Endothelial cell of umbilical vein (primary cell): ENCODE measurements around the gene ADIPOQ. TPM values are rescaled to one million over a fixed set of nuclear protein-coding genes. Genes with fewer than 3 reads are reported as not detected.
A peak's percentile ranks its signal among the peaks of the same experiment; 100 is the strongest.

Source experiments
- BruUV-seq: library from RNA; stranded (reverse); fragments of 400-500 nt; replicated peaks from 2 replicates; lab custom pipeline; 2021; lab: Mats Ljungman, UMichigan
- CTCF ChIA-PET: fragments of 300-600, 350-600 bp; sonication (Branson Sonifier 250); formaldehyde crosslinking; loops from one replicate; lab custom pipeline; 2021; ENCODE audit warnings: antibody characterized with exemption, inconsistent platforms; lab: Charles Lee
- POLR2A ChIA-PET: fragments of 300-600, 350-600 bp; sonication (Branson Sonifier 250); formaldehyde crosslinking; loops from one replicate; lab custom pipeline; 2021; ENCODE audit warnings: antibody characterized with exemption, inconsistent platforms; lab: Charles Lee
- DNase-seq: peaks from one replicate; pipeline ENCODE4 v3.0.0-alpha.2; 2011; ENCODE audit warnings: low read depth, low spot score
- FAIRE-seq: peaks from 2 replicates; lab custom pipeline; 2011; peaks lifted over from hg19 to GRCh38; lab: Jason Lieb, UNC
- H2AFZ ChIP-seq: 2 replicates; pipeline ENCODE4 v1.6.0; 2012; ENCODE audit warnings: low read depth, low read length, control low read depth, inconsistent platforms
- H3K27ac ChIP-seq: 2 replicates; pipeline ENCODE4 v1.5.1; 2011; ENCODE audit warnings: low read depth, mild to moderate bottlenecking, control low read depth, low read length, moderate library complexity; ENCODE audit not compliant: insufficient read depth
- H3K27me3 ChIP-seq, 2 experiments: 2 replicates each; pipeline versions ENCODE4 v1.6.0 to v1.6.1; 2011; ENCODE audit warnings: low read length in 2 of 2, mixed read lengths in 1 of 2; ENCODE audit not compliant: control insufficient read depth in 2 of 2, insufficient read depth in 2 of 2
- H3K36me3 ChIP-seq, 2 experiments: 2 replicates in 1 of 2; 3 replicates in 1 of 2; pipeline ENCODE4 v1.5.1; 2011; ENCODE audit warnings: low read length in 2 of 2, mild to moderate bottlenecking in 1 of 2, moderate library complexity in 1 of 2; ENCODE audit not compliant: control insufficient read depth in 2 of 2, insufficient read depth in 2 of 2; ENCODE audit errors: extremely low read depth in 1 of 2
- H3K4me1 ChIP-seq: 3 replicates; pipeline ENCODE4 v1.5.1; 2011; ENCODE audit warnings: mild to moderate bottlenecking, low read length; ENCODE audit not compliant: control insufficient read depth, insufficient read depth; ENCODE audit errors: extremely low read depth
- H3K4me2 ChIP-seq: 2 replicates; pipeline ENCODE4 v1.6.1; 2011; ENCODE audit warnings: low read length, control low read depth, mixed read lengths; ENCODE audit not compliant: insufficient read depth
- H3K4me3 ChIP-seq, 3 experiments: fragments of 200-600 bp in 1 of 3; sonication (generic), shearing (Covaris generic) in 1 of 3; replicated peaks in 1 of 3; 2 replicates each; pipeline ENCODE4 v1.5.1; 2011 to 2016; ENCODE audit warnings: control low read depth in 3 of 3, low read length in 3 of 3, mild to moderate bottlenecking in 2 of 3, inconsistent platforms in 1 of 3, low read depth in 1 of 3, moderate library complexity in 1 of 3; ENCODE audit not compliant: insufficient read depth in 1 of 3
- H3K79me2 ChIP-seq: 2 replicates; pipeline ENCODE4 v1.6.0; 2012; ENCODE audit warnings: low read length, inconsistent platforms; ENCODE audit not compliant: control insufficient read depth, insufficient read depth
- H3K9ac ChIP-seq: replicated peaks from 2 replicates; pipeline ENCODE3; 2011; ENCODE audit warnings: low read length, control low read depth; ENCODE audit not compliant: insufficient read depth; ENCODE audit errors: extremely low read depth
- H3K9me1 ChIP-seq: replicated peaks from 3 replicates; pipeline ENCODE4 v1.6.0; 2011; ENCODE audit warnings: mild to moderate bottlenecking, low read length; ENCODE audit not compliant: control insufficient read depth, insufficient read depth; ENCODE audit errors: extremely low read depth
- H3K9me3 ChIP-seq: replicated peaks from 2 replicates; pipeline ENCODE4 v1.5.1; 2012; ENCODE audit warnings: low read length, inconsistent platforms; ENCODE audit not compliant: control insufficient read depth, insufficient read depth
- H4K20me1 ChIP-seq: replicated peaks from 2 replicates; pipeline ENCODE3; 2011; ENCODE audit warnings: mild to moderate bottlenecking, low read length; ENCODE audit not compliant: control insufficient read depth, insufficient read depth; ENCODE audit errors: extremely low read depth
- EZH2 ChIP-seq: IDR thresholded peaks from 2 replicates; pipeline ENCODE4 v1.6.1; 2012; ENCODE audit warnings: borderline replicate concordance, low read depth, mild to moderate bottlenecking, moderate library complexity, low read length, inconsistent platforms; ENCODE audit not compliant: severe bottlenecking
- FOS ChIP-seq: IDR thresholded peaks from 2 replicates; pipeline ENCODE4 v1.6.1; 2011; ENCODE audit warnings: mild to moderate bottlenecking, low read length, moderate library complexity, borderline replicate concordance; ENCODE audit not compliant: insufficient read depth
- GATA2 ChIP-seq: IDR thresholded peaks from 2 replicates; pipeline ENCODE4 v1.7.0; 2011; ENCODE audit warnings: low read depth, mild to moderate bottlenecking, moderate library complexity, mixed read lengths, low read length; ENCODE audit not compliant: insufficient read length, insufficient read depth
- JUN ChIP-seq: IDR thresholded peaks from 2 replicates; pipeline ENCODE4 v1.6.1; 2011; ENCODE audit warnings: borderline replicate concordance, low read depth; ENCODE audit not compliant: insufficient read length, insufficient read depth
- MYC ChIP-seq: IDR thresholded peaks from one replicate; pipeline ENCODE4 v1.6.1; 2011; ENCODE audit warnings: mild to moderate bottlenecking, low read depth, low read length
- POLR2A ChIP-seq: IDR thresholded peaks from 2 replicates; pipeline ENCODE4 v1.6.1; 2012; ENCODE audit warnings: low read depth, mild to moderate bottlenecking, control low read depth, low read length
- POLR2AphosphoS5 ChIP-seq: IDR thresholded peaks from 2 replicates; pipeline ENCODE4 v1.6.1; 2012; ENCODE audit warnings: low read depth, mild to moderate bottlenecking, control low read depth, low read length, moderate library complexity; ENCODE audit not compliant: insufficient read depth
- dilution Hi-C: fragments of 300-500 bp; cut with MboI; formaldehyde crosslinking; loops from one replicate; pipeline ENCODE4 v1.15.0; 2019; ENCODE audit warnings: low sequenced_read_pairs; ENCODE audit not compliant: extremely low pct_ligation_motif_present
- intact Hi-C: fragments of 100-400 bp; cut with micrococcal nuclease; formaldehyde crosslinking; loops from one replicate; pipeline ENCODE4 v1.10.0; 2022
- polyA plus RNA-seq, 4 experiments: library from polyadenylated mRNA; depleted of rRNA in 3 of 4; stranded (reverse) in 3 of 4; unstranded in 1 of 4; fragments of >200 nt; gene quantifications; 2 replicates each; pipeline versions ENCODE4 v1.2.1 to v1.2.3, GENCODE V29; 2011 to 2012; ENCODE audit warnings: missing spikeins in 1 of 4
- total RNA-seq: library from RNA; stranded (reverse); gene quantifications from 2 replicates; pipeline ENCODE4 v1.2.3, GENCODE V29; 2021
- TF ChIP-seq, protein P1 (sequence below): IDR thresholded peaks from 2 replicates; pipeline ENCODE4 v1.6.1; 2011; ENCODE audit not compliant: insufficient read depth, insufficient read length
- TF ChIP-seq, protein P2 (sequence below), 2 donors: IDR thresholded peaks; 1 replicate in 1 of 2; 2 replicates in 1 of 2; pipeline ENCODE4 v1.5.1; 2011; ENCODE audit warnings: low read length in 2 of 2, mild to moderate bottlenecking in 2 of 2, moderate library complexity in 2 of 2, control low read depth in 1 of 2, inconsistent platforms in 1 of 2, low read depth in 1 of 2; ENCODE audit not compliant: insufficient read depth in 1 of 2; ENCODE audit errors: extremely low read depth in 1 of 2

ADIPOQ gene
- total and polyA plus RNA-seq, 2 donors (not counting 3 experiments of a cell fraction or from before 2014, with no cell fraction given): not detected

DNA sequence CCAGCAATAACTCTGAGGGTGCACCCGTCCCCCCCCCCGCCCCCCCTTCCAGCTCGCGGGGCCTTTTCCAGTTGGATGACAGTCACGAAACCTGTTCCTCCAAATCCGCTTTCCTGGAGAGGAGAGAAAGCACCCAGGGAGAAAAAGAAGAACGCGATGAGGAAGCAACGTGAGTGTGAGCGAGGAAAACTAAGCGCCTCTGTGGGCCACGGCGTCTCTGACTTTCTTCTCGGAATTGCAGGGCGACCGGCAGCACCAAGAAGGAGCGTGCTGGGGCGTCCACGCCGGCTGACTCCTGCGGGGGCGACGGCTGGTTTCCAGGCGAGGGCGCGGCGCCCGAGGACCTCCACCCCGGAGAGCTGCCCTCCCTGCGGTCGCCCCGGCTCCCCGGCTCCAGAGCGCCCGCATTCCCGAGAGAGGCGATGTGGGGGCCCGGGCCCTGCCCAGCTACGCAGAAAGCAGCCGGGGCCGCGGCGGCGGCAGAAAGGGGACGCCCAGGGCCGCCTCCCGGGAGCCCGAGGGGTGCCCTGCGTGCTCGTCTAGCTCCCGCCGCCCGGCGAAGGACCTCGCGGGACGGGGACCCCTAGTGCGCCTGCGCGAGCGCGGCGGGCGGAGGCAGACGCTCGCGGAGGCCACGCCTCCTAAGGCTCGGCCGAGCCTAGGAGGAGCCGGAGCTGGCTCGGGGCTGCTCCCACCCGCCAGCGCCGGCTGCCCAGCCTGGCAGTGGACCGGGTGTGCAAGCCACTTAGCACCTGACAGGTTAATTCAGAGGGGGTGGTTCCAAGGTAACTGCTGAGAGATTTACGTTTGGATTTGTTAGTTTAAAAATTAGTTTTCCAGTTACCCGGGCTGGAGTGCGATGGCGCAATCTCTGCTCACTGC, 15.3 kb upstream of the ADIPOQ start:
- H3K27ac ChIP-seq: no peak overlapping the region
- dilution Hi-C loops (no loop called here), intact Hi-C loops (loop anchor here (1.0 kb wide), 1 partner anchor 105 kb away; no protein-coding TSS in a partner anchor)
- no peaks in the 10 kb centered on the region for H3K9me3 ChIP-seq
- H3K4me3 ChIP-seq: peak overlapping the region; percentile 28 to 69 (median 52)
- CTCF ChIA-PET: interaction anchor here (0.7 to 1.4 kb wide), 7 partner anchors 22 to 338 kb away, joined by 3 to 12 read pairs (median 8); partner anchors contain the start of genes EIF4A2 and RPL39L
- POLR2A ChIA-PET: interaction anchor here (2.1 kb wide), 1 partner anchor 44 kb away, joined by 16 read pairs; the partner anchor contains the start of gene EIF4A2
- no peak for TF ChIP-seq FOS
- peak; percentile 82 for TF ChIP-seq POLR2A
- TF ChIP-seq JUN: no peak
- no peak for TF ChIP-seq GATA2
- TF ChIP-seq, protein P1, sequence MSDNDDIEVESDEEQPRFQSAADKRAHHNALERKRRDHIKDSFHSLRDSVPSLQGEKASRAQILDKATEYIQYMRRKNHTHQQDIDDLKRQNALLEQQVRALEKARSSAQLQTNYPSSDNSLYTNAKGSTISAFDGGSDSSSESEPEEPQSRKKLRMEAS: no peak
- TF ChIP-seq MYC: no peak
- TF ChIP-seq, protein P2, sequence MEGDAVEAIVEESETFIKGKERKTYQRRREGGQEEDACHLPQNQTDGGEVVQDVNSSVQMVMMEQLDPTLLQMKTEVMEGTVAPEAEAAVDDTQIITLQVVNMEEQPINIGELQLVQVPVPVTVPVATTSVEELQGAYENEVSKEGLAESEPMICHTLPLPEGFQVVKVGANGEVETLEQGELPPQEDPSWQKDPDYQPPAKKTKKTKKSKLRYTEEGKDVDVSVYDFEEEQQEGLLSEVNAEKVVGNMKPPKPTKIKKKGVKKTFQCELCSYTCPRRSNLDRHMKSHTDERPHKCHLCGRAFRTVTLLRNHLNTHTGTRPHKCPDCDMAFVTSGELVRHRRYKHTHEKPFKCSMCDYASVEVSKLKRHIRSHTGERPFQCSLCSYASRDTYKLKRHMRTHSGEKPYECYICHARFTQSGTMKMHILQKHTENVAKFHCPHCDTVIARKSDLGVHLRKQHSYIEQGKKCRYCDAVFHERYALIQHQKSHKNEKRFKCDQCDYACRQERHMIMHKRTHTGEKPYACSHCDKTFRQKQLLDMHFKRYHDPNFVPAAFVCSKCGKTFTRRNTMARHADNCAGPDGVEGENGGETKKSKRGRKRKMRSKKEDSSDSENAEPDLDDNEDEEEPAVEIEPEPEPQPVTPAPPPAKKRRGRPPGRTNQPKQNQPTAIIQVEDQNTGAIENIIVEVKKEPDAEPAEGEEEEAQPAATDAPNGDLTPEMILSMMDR (IDR thresholded peaks at IDR 0.05; ENCODE audit: extremely low read depth in 1 of 2, insufficient read depth in 1 of 2, low read depth in 1 of 2, low read length in 2 of 2): no peak
- TF ChIP-seq POLR2AphosphoS5: peak; percentile 86
- no peak for TF ChIP-seq EZH2
- H3K9me1 ChIP-seq: no peaks in the 10 kb centered on the region
- H3K27me3 ChIP-seq: peaks cover 30 to 37% of the 10 kb centered on the region in 2 experiments
- peak overlapping the region; percentile 82 for H3K4me2 ChIP-seq
- no peaks in the 10 kb centered on the region for H3K79me2 ChIP-seq
- peak; percentile 89 for FAIRE-seq
- H3K4me1 ChIP-seq: peaks cover 6% of the 10 kb centered on the region
- peak overlapping the region; percentile 52 for H3K9ac ChIP-seq
- peak overlapping the region; percentile 76 for H2AFZ ChIP-seq
- no peaks in the 10 kb centered on the region for H4K20me1 ChIP-seq
- BruUV-seq: TSS peak; percentile 70
- no peaks in the 10 kb centered on the region for H3K36me3 ChIP-seq
- peak; percentile 78 for DNase-seq
